Smooth muscle cell of the brain vasculature (primary cell): Measurements from ENCODE around the gene SRA1.
A peak's percentile ranks its signal among the peaks of the same experiment; 100 is the strongest.
"Not testable (repeated sequence)": the region's sequence is repeated elsewhere in the genome, so short reads cannot be mapped to it uniquely, and the experiment has no call there.

ENCODE experiments used
- DNase-seq: peaks from one replicate; pipeline ENCODE4 v3.0.0-alpha.2; 2012; ENCODE audit warnings: low read depth, low spot score

SRA1 gene

DNA sequence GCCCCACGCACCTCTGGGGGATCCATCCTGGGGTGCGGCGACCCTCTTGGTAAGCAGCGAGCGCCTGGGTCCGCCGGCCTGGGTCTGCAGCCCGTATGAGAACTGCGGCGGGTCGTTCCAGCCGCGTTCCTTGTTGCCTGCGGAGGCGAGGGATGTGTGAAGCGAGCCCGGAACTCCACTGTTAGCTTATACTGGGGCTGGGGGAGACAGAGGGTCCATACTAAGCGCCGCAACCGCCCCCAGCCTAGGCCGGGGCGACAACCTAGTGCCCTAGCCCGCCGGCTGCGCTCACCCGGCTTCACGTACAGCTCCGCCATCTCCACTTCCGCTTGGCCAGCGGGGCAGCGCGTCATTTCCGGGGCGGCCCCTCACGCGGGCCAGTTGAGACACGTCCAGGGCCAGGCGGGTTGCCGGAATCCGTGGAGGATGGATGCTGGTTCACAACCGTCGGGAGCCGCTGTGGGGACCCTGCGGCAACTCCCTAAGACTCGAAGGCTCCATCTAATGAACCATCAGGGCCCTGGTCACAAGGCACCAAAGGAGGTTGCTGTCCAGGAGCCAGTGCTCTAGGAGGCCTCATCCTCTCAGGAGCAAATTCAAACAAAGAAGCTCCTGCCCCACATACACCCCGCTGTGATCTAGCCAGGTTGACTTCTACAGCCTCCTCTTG is at the start of gene SRA1:
Gene SRA1, minus strand, starts transcription at position 338 of the 670 bp plus-strand sequence. Its CDS starts 21 bp downstream, at position 317.
- peak; percentile 77 for DNase-seq

DNA sequence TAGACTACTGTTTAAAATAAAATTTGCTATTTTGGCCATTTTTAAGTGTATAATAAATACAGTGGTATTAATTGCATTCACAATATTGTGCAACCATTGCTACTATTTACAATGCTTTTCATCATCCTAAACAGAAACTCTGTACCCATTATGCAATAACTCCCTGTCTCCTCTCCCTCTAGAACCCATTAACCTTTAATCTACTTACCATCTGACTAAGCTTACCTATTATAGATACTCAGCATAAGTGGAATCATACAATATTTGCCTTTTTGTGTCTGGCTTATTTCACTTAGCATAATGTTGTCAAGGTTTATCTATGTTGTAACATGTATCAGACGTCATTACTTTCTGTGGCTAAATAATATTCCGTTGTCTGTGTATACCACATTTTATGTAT is 49.8 kb upstream of the SRA1 start:
- DNase-seq: no peak

DNA sequence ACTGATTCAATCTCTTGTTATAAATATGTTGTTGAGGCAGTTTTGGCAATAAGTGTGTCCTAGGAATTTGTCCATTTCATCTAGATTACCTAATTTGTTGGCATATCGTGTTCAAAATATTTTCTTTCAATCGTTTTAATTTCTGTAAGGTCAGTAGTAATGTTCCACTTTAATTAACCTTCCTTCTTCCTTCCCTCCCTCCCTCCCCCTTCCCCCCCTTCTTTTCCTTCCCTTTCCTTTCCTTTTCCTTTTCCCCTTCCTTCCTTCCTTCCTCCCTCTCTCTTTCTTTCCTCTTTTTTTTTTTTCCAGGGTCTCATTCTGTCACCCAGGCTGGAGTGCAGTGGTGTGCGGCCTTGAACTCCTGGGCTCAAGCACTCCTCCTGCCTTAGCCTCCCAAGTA is 48.6 kb upstream of the SRA1 start:
- DNase-seq: no peak

DNA sequence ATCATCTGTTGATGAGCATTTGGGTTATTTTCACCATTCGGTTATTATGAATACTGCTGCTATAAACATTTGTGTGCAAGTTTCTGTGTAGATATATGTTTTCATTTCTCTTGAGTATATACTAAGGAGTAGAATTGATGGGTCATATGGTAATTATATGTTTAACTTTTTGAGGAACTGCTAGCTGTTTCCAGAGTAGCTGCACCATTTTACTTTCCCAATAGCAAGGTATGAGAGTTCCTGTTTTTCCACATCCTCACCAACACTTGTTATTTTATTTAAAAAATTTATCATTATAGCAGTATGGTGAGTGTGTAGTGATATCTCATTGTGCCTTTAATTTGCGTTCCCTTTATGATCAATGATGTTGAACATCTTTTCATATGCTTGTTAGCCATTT is 46.5 kb upstream of the SRA1 start:
- DNase-seq: no peak

DNA sequence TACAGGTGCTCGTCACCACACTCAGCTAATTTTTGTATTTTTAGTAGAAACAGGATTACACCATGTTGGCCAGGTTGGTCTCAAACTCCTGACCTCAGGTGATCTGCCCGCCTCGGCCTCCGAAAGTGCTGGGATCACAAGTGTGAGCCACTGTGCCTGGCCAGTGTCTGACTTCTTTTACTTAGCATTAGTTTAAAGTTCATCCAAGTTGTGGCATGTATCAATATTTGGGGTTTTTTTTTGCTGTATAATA is 46.1 kb upstream of the SRA1 start:
- DNase-seq: not testable (repeated sequence)

DNA sequence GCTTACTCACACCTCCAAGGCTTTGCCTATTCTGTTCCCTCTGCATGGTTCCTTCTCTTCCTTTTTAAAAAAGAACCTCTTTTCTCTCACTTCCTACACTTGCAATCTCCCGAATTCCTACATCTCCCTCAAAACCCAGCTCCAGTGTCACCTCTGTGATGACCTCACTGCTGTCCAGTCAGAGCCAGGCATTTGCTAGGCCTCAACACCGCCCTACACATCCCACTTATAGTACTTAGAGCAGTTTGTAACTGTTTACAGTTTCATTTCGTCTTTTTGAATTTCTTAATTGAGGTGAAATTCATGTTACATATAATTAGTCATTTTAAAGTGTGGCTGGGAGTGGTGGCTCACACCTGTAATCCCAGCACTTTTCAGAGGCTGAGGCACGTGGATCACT is 44.9 kb upstream of the SRA1 start:
- no peak for DNase-seq

DNA sequence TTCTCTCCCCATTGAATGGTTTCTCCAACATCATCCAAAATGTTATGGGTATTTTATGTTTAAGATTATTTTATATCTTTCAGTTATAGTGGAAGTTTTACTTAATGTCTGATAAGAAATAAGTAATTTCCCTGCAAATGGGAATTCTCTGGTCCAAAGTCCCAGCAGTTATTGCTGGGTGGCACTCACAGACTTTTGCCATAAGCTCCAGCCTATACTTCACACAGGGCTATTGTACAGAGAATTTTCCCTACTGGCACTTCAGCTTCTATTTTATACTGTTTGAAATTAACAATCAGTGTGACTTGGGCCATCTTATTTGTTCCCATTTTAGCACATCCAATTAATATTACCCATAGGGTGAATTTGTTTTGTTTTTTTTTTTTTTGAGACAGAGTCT is 42.8 kb upstream of the SRA1 start:
- DNase-seq: no peak

DNA sequence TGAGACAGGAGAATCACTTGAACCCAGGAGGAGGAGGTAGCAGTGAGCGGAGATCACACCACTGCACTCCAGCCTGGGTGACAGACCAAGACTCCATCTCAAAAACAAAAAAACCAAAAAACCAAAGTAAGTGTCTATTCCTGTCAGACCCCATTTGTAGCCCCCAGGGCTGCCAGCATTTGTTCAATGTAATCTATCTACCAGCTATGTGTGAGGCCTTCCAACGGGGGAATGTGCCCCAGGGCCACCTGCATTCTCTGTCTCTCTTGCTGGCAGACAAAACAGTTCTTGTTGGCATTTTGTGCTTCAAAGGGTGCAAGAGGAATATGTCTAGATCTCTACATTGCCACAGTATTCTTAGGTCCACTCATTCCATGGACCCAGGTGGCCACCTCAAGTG is 41.6 kb upstream of the SRA1 start:
- DNase-seq: no peak

DNA sequence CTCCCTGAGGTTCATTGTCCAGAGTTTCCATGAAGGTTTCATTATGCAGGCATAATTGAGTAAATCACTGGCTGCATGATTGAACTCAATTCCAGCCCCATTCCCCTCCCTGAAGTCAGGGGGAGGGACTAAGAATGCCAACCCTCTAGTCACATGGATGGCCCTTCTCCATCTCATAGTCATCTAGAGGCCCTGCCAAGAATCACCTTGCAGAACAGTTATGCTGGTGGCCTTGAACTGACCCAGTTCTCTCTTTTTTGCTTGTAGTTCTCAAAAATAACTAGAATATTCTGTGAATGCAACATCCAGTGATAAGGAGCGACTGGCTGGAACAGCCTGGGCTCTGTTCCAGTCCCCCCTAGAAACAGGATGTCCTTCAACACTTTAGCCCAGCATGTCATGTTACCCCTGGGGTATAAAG is 39.1 kb upstream of the SRA1 start:
- no peak for DNase-seq

DNA sequence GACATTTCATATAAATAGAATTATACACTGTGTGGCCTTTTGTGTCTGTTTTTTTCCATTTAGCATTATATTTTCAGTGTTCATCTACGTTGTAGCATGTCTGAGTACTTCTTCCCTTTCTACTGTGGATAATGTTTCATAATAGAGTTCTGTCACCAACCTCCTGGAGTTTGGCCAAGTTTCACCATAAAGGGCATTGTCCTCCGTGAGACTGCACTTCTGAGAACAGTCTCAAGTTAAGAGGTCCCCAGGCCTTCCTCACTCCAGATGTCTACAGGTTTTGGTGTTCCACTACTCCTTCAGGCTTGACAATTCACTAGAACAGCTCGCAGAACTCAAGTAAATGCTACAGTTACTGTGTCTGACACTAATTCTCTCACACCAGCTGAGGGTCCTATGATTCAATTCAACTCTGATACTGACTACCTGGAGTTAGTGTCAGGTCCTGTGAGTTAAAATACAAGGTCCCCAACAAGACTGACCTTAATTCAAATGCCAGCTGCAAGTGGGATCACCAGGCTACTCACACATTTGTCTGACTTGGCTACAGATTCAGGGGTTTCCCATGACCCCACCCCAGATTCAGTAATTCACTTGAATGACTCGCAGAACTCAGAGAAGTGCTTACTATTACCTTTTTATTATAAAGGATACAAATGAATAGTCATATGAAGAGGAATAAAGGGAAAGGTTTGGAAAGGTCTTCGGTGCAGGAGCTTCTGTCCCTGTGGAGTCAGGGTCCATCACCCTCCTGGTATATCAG is 38.4 kb upstream of the SRA1 start:
- DNase-seq: no peak

DNA sequence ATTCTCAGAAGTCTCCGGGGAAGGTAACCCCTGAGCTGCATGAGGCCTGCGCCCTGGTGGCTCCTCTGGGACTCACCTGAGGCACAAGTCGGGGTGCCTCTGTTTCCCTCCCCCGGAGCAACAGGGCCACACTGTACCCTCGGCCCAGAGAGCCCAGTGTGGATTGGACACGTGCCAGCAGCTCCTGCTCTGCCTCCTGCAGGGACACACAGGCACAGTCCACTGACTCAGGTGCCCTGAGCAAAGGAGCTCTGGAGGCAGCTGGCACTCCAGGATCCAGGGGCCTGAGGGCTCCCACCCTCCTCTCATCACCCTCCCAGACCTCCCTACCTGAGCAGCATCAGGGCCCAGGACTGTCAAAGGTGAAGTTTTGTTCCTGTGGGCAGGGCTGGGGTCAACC is 36.9 kb upstream of the SRA1 start:
- DNase-seq: no peak

DNA sequence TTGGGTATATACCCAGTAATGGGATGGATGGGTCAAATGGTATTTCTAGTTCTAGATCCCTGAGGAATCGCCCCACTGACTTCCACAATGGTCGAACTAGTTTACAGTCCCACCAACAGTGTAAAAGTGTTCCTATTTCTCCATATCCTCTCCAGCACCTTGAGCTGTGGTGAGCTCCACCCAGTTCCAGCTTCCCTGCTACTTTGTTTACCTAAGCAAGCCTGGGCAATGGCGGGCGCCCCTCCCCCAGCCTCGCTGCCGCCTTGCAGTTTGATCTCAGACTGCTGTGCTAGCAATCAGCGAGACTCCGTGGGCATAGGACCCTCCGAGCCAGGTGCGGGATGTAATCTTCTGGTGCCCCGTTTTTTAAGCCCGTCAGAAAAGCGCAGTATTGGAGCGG is 35.8 kb upstream of the SRA1 start:
- DNase-seq: not testable (repeated sequence)

DNA sequence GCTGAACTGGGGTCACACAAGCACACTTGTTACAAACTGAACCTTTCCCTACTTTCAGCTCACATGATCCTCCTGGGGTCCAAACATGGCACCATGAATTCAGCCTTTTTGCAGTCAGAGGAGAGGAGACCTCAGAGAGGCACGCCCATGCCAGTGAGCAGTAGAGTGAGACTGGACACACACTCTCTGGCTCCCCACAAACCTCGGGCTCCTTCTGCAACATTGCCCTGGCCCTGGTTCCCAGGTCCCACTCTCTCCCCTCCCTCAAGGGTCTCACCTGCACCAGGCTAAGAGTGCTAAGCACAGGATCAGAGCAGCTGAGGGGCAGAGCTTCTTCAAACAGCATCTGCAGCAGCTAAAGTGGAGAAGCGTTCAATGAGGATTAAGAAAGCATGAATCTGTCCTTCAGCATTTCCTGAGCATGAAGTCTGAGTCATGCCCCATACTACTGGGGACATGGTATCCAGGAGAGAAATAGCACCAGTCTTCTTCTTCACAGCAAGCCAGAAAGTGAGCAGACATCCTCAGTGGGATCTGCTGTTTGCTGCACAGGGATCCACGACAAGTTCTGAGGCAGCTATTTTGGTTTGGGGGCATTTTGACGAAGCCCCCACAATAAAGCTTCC is 34.6 kb upstream of the SRA1 start:
- no peak for DNase-seq

DNA sequence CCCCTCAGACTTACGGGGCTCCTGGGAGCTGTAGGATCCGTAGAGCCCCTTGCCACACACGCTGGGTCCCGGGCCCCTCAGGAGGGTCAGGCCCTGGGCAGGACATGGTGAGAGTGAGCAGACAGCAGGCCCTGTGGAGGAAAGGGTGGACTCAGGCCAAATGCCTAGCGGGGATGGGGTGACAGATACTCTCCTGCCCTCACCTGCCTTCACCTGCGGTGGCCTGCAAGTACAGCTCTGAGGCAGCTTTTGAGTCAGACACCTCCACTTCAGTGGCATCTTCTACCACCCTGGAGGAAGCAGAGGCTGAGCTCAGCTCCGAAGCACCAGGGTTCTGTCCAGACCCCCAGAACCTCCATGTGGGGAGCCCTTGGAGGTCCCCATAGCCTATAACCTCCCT is 33.6 kb upstream of the SRA1 start:
- DNase-seq: no peak

DNA sequence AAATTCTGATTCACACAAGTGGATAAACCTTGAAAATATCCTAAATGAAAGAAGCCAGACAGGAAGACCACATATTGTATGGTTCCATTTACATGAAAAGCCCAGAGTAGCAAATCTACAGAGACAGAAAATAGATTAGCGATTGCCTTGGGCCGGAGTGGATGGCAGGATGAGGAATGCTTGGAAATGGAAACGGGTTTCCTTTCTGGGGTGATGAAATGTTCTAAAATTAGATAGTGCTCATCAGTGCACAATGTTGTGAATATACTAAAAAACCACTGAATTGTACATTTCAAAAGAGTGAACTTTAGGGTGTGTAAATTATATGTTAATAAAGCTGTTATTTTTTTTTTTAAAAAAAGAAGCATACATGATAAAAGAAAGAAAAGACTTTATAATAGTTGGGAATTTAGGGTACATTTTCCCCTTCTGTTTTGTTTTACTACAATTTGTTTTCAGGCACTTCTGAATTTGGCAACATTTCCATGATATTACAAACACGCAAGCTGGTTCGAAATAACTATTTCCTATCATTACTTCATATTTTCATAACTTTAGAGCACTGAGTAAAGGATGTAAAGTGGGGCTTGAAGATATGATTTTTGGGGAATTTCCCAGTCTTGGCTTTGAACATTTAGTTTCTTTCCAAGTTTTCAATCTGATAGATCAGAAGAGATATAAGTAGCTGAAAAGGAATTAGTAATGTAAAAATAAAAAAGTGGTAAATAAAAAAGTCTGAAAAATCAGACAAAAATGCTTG is 31.2 kb upstream of the SRA1 start:
- DNase-seq: no peak

DNA sequence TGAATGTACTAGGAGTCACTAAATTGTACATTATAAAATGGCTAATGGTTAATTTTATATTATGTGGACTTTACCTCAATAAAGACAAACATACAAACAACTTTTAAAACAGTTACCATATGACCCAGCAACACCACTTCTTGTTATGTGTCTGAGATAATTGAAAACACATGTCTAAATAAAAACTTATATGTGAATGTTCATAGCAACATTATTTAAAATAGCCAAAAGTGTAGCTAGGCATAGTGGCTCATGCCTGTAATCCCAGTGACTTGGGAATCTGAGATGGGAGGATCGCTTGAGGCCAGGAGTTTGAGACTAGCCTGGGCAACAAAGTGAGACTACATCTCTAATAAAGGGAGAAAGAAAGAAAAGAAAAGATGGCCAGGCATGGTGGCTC is 30.2 kb upstream of the SRA1 start:
- no peak for DNase-seq

DNA sequence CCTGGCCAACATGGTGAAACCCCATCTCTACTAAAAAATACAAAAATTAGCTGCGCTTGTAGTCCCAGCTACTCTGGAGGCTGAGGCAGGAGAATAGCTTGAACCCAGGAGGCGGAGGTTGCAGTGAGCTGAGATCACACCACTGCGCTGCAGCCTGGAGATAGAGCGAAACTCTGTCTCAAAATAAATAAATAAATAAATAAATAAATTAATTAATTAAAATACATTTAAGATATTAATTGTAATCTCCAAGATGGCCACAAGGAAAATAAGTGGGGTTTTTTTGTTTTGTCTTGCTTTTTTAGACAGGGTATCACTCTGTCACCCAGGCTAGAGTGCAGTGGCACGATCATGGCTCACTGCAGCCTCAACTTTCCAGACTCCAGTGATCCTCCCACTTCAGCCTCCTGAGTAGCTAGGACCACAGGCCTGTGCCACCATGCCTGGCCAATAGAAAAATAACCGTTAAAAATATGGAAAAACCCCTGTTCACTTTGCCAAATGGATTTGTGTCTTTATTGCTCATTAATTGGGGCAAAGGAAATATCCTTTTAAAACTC is 22.0 kb upstream of the SRA1 start:
- DNase-seq: not testable (repeated sequence)

DNA sequence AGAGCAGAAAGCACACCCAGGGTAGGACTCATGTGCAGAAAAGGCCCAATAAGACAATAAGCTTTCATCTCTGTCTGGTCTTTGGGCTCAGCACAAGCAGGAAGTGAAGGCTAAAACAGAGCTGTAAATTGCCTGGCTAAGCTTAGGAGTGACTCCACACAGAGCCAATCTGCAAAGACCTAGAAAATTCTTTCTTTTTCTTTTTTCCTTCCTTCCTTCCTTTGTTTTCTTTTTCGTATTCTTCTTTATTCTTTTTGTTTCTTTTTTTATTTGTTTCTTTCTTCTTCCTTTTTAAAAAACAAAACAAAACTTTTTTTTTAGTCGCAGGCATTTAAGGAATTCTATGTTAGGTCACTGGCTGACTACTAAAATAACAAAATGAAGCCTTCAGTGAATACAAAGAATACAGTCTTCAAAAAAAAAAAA is 19.5 kb upstream of the SRA1 start:
- DNase-seq: no peak

DNA sequence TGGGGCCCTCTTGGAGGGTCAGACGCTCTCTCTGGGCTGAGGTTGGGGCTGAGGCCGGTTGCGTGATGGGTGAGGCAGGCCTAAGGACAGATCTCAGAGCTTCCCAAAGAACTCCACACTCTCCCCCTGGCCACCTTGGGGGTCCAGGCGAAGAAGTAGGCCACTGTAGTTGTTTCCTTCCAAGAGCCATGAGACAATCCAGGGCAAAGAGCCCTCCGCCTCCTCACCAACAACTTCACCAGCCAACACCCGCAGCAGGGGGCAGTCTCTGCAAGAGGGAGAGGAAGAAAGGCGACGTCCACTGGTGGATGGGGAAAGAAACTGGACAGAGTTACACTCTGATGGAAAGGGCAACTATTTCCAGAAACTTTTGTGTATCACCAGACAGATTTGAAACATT is 18.0 kb upstream of the SRA1 start:
- DNase-seq: no peak

DNA sequence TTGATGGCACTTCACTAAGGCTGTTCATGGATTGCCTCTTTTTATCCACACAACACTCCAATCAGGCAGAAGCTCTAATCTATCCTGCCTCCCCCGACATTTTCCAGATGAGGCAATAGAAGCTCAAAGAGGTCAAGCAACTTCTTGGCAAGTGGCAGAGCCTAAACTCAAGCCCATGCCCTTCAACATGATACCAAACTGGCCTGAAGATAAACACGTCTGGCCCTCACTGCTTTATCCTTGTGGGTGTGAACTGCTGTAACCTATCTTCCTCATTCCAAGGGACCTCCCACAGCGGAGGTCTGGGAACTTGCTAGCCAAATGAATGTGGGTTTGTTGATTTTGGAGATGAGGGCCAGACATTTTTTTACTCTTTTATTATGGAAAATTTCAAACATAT is 16.9 kb upstream of the SRA1 start:
- DNase-seq: no peak

DNA sequence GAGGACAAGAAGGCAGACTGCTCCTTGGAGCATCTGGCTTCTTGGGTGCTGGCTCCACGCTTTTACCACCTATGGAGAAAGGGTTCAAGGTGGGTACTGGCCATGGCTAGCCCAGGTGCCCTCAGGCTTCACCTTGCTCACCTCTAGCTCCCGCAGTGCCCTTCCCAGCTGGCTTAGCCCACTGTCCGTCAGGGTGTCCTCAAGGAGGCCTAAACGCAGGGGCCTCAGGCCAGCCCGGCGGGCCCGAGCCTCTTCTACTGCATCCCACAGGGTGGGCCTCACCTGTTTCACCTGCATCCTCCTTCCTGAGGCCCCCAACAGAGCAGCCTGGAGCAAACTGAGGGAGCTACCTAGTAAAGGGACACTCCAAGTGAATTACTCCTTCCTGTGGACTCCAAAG is 16.4 kb upstream of the SRA1 start:
- no peak for DNase-seq

DNA sequence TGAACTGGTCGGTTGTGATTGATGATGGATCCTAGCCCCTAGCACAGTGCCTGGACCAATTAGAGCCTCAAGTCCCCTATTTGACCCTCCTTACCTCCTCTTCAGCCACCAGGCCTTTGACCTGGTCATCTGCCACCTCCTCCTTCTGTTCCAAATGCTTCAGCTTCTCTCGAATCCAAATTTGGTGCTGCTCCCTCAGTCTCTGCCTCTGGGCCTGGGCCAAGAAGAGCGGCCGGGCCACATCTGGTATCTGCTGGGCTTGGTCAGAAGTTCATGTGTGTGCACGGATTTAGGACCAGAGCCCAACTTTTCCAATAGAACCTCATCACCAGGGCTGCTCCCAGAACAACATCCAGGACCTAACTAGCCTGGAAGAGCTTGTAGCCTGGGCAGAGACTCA is 13.8 kb upstream of the SRA1 start:
- DNase-seq: no peak
